HG03520 (cell line): ENCODE data around the gene SLC29A1.

Experiments
- ATAC-seq: cut with Tn5 transposase; IDR thresholded peaks from one replicate; pipeline ENCODE4 v1.9.1; 2021; ENCODE audit warnings: mild to moderate bottlenecking, moderate library complexity; ENCODE audit not compliant: unreplicated experiment

SLC29A1 gene

GRCh38 chr6:44264154-44265006, 41.0 kb downstream of the SLC29A1 start:
- ATAC-seq: peak; percentile 29

DNA sequence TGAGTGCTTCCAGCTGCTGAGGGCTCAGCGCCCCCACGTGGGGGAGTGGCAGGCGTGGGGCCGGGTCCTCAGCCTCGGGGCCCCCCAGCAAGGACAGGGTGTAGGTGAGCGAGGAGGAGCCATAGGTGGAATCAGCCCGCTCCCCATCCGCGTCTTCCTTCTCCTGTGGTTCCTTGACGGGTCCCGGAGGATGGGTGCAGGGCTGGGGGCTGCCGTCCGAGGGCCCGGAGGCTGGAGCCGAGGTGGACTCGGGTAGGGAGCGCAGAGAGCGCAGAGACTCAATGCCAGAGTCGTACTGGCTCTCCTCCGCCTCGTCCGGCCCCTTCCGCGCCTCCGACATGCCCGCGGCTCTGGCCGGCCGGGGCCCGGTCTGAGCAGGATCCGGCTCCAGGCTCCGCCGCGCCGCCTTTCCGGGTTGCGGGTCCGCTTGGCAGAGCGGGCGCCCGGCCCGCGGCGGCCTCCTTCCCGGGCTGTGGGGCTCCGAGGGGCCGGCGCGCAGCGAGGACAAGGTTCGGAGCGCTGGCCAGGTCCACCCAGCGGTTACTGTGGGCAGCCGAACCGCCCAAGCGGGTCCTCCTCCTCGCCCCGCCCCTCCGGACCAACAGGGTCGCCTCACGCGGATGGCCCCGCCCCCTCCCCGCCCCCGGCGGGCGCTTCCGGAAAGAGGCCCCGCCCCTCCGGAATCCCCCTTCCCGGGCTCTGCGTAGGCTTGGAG, 41.8 kb downstream of the SLC29A1 start, which contains the start of gene NFKBIE:
Gene NFKBIE (minus strand): TSS at position 545 of the 715 bp plus-strand sequence. CDS start 205 bp downstream, at position 340.
- peak; percentile 33 for ATAC-seq

DNA sequence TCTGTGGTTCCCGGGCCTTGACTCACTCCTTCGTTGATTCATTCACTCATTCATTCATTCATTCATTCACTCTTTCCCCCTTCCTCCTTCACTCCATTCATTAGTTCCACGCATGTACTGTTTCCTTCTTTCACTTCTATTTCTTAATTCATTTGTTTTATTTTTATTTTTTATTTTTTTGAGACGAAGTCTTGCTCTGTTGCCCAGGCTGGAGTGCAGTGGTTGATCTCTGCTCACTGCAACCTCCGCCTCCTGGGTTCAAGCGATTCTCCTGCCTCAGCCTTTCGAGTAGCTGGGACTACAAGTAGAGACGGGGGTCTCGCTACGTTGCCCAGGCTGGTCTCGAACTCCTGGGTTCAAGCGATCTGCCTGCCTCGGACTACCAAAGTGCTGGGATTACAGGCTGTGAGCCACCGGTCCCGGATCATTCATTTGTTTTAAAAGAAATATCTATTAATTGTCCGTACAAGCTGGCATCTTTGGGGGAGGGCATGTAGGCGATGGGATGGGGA, 42.4 kb downstream of the SLC29A1 start:
- no peak for ATAC-seq

GRCh38 chr6:44266347-44266746, 43.0 kb downstream of the SLC29A1 start:
- ATAC-seq: no peak

GRCh38 chr6:44267252-44267651, 43.9 kb downstream of the SLC29A1 start:
- ATAC-seq: no peak

DNA sequence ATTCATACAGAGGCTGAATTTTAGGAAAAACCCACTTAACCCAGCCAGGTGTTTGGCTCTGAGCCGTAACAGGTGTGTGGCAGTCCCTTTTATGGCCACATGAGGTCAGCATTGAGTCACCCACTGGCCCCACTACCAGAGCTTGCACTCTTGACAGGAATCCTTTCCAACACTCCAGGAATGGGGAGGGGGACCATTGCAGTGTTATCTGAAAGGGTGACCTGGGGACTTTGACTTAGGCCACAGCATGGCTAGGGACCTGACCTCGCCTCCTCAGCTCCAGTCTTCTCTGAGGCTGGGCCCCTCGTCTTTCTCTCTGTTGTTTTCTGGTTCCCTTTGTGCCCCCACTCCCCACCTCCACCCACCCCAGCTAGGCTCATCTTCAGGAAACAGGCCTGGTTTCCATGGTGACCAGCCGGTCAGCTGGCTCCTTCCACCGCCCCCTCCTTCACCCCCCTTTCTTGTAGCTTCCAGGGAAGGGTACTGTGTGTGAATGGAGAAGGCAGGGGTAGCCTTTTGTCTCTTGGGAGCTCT, 44.8 kb downstream of the SLC29A1 start:
- ATAC-seq: no peak

DNA sequence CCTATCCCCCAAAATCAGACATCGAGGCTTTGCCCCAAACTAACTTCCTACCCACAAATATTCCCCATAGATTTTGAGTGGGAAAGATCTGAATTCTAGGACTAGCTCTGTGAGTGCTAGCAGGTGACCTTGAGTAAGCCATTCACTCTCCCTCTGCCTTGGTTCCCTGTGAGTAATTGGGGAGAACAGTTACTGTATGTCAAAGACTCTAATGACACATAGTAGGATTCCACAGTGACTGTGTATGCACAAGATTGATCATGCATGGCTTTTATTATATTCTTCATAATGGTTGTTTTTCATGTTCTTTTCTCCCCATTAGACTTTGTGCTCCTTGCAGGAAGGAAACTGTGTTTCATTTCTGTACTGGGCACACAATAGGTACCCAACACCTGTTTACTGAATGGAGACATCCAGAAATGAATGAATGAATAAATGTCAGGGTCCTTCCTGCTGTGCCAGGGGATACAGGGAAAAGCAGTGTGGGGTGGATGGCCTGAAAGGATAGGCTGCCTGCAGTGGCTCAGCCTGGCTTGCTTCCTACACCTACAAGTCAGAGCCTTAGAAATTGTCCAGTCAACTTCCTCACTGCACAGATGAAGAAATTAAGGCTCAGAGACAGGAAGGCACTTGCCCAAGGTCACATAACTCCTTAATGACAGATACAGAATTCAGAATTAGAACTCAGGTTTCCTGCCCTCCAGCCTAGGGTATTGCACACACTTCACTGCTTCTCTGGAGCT, 46.0 kb downstream of the SLC29A1 start:
- ATAC-seq: no peak

GRCh38 chr6:44269921-44270525, 46.6 kb downstream of the SLC29A1 start, which contains the start of gene TMEM151B:
Gene TMEM151B, plus strand, starts transcription at chr6:44270450. Its CDS starts 293 bp downstream, at chr6:44270743.
- ATAC-seq: no peak

GRCh38 chr6:44270526-44271405, 47.4 kb downstream of the SLC29A1 start:
- no peak for ATAC-seq

- ATAC-seq: no peak
These were observed 48.0 kb downstream of the SLC29A1 start for GRCh38 chr6:44271406-44271723.

GRCh38 chr6:44271914-44272313, 48.5 kb downstream of the SLC29A1 start:
- no peak for ATAC-seq

- no peak for ATAC-seq
These were observed 49.1 kb downstream of the SLC29A1 start for GRCh38 chr6:44272529-44272928.

- ATAC-seq: no peak
These were observed 49.7 kb downstream of the SLC29A1 start for GRCh38 chr6:44272999-44273566.

DNA sequence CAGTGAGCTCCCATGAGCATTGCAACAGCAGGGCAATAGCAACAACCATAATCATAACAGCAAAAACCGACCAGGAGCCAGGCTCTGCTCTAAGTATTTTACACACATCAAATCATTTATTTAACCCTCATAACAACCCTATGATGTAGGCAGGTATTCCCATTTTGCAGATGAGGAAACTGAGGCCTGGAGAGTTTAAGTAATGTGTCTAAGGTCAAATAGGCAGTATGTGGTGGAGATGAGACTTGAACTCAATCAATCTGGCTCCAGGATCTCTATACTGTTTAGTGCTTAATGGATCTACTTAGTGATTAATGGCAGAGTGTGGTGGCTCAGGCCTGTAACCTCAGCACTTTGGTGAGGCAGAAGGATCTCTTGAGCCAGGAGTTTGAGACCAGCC, 50.2 kb downstream of the SLC29A1 start:
- ATAC-seq: no peak

GRCh38 chr6:44275271-44275748, 51.9 kb downstream of the SLC29A1 start:
- ATAC-seq: no peak

- no peak for ATAC-seq
These were observed 52.6 kb downstream of the SLC29A1 start for GRCh38 chr6:44275749-44276648.

DNA sequence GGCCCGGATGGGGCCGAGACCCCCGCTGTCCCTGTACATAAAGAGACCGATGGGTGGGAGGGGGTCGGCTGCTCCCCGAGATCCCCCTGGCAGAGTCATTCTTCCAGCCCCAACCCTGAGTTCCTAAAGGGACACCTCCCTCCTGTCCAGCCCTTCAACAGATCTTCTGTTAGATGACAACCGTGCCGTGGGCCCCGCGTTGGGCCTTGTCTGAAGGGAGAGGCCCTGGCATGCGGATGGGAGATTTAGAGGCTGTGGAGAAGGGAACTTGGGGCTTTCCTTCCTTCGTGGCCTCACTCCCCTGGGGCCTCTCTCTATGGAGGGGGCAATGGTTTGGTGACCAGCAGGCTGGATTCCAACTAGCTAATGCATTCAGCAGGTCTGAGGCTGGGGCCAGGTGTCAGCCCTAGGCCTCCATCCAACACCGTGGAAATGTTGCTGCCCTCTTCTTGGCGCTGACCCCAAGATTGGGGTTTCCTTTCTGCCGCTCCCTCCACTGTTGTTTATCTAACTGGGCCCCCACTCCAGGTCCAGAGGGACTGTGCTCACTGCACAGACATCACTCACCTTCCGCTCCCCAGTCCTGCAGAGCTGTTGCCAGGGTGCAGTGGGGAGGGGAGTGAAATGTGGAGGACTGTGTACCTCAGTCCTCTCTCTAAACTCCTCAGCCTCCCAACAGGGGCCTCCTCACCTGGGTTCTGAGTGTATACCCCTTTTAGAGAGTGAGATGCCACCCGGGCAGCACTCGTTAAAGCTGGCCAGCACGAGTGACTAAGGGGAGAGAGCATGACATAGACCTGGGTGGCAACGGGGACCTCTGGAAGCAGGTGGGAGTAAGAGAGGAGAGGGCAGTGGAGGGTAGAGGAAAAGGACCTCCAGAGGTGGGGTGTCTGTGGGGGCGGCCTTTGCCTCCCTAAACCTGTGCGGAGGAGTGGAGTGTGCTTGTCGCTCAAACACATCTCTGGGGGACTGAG, 53.6 kb downstream of the SLC29A1 start:
- no peak for ATAC-seq
